GM18519 (cell line): ENCODE measurements around the gene CTNND2.
"Not testable (repeated sequence)": the region's sequence is repeated elsewhere in the genome, so short reads cannot be mapped to it uniquely, and the experiment has no call there.

Experiments used
- ATAC-seq: cut with Tn5 transposase; IDR thresholded peaks from one replicate; pipeline ENCODE4 v1.9.1; 2021; ENCODE audit warnings: mild to moderate bottlenecking, moderate library complexity; ENCODE audit not compliant: unreplicated experiment, low FRiP score

CTNND2 gene

DNA sequence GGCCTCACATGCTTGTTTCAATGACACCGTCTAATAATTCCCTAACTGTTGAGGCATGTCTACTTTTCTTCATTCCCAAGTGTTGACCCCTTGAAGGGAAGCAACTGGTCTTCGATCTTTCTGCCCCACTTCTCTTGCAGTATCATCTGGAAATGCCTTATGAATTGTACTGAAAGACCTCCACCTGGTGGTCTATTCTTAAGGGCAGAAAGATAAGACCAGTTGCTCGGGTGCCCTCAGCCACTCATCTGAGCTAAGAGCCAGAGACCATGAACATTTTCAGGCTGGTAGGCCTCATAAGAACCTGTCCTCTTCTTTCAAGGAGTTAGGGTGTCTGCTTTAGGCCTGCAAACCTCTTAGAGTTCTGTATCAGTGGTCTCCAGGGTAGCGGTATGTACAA is 542.5 kb downstream of the CTNND2 start:
- no peak for ATAC-seq

GRCh38 chr5:11357928-11358327 is 546.3 kb downstream of the CTNND2 start:
- no peak for ATAC-seq

DNA sequence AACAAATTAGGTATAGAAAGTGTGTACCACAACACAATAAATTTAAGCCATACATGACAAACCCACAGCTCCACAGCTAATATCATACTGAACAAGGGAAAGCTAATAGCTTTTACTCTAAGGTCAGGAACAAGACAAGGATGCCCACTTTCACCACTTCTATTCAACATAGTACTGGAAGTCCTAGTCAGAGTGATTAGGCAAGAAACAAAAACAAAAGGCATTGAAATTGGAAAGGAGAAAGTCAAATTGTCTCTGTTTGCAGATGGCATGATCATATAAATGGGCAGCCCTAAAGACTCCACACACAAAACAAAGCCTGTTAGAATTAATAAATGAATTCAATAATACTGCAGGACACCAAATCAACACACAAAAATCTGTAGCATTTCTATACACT is 548.8 kb downstream of the CTNND2 start:
- ATAC-seq, result no peak

GRCh38 chr5:11346336-11346735 is 557.9 kb downstream of the CTNND2 start:
- ATAC-seq, result no peak

DNA sequence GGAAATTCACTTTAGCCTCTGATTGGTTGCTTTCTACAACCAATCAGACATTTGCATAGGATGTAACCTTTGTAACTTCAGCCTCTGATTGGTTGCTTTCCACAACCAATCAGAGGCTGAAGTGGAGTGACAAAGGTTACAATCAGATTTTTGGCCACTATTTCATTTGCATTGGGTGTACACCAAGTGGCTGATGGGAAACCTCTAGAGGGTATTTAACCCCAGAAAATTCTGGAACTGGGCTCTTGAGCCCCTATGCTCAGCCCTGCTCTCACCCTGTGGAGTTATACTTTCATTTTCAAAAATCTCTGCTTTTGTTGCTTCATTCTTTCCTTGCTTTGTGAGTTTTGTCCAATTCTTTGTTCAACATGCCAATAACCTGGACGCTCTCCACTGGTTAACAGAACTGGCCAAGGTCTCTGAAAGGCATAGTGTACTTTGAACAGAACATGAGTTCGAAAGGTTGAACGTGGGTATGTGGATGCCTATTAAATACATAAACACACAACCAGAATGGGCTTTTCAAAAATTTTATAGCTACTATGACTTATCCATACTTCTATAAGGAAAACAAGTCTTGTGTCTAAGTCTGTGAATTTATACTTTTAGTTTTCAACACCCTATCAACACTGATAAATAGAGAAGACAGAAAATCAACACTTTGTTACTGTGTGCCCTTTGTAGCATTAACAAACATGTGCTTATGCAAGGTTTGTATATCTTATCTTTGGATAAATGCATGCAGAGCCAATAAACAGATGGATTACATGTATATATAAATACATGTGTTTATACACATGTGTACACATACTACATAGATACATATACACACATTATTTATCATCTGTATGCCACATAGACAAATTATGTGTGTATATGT is 568.1 kb downstream of the CTNND2 start:
- no peak for ATAC-seq

DNA sequence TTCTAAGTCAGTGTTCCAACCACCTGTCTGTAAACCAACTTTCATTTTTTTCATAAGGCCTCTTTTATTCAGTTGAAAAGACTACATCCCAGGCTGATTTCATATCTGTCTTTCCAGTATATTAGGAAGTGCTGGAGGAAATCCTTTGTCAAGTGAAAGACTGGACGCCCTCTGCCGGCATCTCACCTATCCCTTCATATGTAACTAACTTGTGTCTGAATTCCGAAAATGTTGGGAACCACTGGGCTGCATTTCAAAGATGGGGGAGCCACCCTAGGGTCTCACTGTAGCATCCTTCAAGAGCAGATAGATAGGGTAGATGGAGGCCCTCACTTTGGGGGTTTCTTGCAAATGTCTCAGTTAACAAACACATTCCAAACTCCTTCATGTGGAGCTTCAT is 569.8 kb downstream of the CTNND2 start:
- no peak for ATAC-seq

DNA sequence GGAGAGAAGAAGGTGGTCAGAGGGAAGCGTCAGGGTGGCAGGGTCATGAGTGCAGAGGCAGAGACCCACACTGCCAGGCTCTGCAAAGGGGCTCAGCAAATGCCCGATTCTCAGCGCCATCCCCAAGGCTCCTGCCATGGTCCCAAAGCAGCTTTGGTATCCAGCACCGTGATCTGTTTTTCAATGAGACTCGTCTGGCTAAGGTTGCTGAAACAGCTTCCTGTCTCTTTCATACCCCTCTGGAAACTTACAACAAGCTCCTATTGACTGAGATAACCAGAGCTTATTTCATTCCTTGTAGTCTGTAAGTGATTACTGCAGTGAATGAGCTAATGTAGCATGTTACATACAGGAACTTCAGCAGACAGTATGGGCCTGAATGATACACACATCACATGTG is 574.6 kb downstream of the CTNND2 start:
- no peak for ATAC-seq

DNA sequence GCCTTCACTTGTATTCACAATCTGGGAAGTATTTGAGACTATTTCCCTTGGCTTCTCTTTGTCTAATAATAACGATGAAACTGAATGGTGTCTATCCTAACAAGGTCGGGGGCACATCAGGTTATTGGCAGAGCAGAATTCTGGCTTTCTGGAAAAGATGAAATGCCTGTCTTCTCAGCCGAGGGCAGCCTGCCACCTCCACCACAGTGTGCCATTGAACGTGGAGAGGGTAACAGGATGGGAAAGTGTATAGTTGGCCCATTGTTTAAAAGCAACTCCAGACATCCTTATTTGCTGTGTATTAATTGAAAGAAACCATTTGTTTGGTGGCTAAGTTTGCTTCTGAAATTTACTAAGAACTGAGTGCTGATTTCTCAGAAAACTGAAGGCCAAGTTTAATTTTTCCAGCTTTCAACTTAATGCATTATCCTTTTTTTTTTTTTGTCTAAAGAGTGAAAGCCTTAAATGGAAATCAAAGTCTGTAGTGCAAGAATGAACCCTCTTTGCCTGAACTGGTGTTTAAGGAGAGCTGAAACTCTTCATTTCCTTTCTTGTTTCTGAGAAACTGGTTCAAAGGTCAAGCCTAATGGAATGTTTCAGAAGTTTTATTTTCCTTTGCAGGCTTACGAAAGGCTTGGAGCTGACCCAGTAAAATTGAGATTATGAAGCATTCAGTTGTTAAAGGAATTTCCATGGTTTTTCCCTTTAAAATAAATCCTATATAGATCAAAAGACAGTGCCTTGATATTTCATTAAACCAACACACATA is 579.5 kb downstream of the CTNND2 start:
- no peak for ATAC-seq

GRCh38 chr5:11323761-11324160 is 580.5 kb downstream of the CTNND2 start:
- no peak for ATAC-seq

GRCh38 chr5:11322133-11322532 is 582.1 kb downstream of the CTNND2 start:
- ATAC-seq, result peak; percentile 62

DNA sequence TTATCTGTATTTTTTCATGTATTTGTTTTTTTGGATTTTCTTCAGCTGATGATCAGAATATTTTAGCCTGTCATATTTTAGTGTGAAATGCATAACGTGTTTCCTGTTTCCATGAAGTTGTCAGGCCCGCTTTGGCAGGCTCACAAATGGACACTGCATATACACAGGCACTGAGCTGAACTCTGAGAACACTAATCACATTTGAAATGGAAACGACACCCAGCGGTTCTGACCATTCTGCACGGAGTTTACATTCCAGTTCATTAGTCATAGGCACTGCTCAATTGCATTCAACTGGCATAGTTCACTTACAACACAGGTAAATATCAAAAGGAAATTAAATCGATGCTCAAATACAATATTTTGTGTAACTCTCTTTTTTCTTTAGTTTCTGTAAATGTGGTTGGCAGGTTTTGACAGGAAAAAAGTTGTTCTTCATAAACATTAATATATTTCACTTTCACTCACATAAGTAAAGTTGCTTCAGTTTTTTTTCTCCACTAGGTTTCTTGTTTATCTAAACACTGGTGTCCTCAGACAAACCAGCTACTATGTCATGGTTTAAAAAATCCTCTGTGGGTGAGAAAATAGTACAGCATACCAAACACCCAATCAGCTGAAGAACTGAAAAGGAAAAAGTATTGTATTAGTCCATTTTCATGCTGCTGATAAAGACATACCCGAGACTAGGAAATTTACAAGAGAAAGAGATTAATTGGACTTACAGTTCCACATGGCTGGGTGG is 584.2 kb downstream of the CTNND2 start:
- ATAC-seq, result no peak

DNA sequence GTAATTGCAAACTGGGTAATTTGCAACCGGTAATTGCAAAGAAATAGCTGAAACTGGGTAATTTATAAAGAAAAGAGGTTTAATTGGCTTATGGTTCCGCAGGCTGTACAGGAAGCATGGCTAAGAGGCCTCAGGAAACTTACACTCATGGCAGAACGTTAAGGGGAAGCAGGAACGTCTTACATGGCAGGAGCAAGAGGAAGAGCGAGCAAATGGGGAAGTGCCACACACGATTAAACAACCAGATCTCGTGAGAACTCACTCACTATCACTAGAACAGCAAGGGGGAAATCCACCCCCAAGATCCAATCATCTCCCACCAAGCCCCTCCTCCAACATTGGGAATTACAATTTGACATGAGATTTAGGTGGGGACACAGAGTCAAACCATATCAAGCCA is 590.6 kb downstream of the CTNND2 start:
- ATAC-seq, result not testable (repeated sequence)

DNA sequence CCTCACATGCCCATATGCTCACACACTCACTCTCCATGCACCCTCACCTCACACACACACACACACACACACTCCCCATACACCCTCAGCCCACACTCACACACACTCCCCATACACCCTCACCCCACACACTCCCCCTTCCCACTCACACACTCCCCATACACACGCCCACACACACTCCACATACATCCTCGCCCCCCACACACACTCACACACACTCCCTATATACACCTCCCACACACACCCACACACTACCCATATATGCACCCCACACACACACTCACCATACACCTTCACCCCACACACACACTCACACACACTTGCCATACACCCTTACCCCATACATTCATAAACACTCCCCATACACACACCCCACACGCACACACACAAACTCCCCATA is 592.5 kb downstream of the CTNND2 start:
- ATAC-seq, result no peak

- no peak for ATAC-seq
Observed at GRCh38 chr5:11311272-11311671, 593.0 kb downstream of the CTNND2 start.

DNA sequence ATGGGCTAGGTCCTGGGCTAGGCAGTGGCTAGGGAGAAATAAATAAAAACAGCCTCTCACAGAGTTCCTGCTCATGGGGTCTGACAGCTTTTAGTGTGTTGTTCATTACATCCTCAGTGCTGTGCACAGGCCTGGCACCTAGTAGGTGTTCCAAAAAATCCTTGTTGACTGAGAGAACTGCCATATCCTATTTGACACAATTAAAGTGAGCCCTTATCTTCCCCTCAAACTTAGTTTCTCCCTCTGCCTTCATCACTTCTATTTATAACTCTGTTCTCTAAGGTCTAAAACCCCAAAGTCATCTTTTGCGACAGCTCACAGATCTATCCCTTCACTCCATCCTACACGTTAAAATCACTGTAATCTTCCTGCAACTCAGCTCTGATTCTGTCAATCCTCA is 594.1 kb downstream of the CTNND2 start:
- no peak for ATAC-seq

GRCh38 chr5:11306365-11306764 is 597.9 kb downstream of the CTNND2 start:
- ATAC-seq, result no peak

- no peak for ATAC-seq
Observed at GRCh38 chr5:11305245-11305644, 599.0 kb downstream of the CTNND2 start.

DNA sequence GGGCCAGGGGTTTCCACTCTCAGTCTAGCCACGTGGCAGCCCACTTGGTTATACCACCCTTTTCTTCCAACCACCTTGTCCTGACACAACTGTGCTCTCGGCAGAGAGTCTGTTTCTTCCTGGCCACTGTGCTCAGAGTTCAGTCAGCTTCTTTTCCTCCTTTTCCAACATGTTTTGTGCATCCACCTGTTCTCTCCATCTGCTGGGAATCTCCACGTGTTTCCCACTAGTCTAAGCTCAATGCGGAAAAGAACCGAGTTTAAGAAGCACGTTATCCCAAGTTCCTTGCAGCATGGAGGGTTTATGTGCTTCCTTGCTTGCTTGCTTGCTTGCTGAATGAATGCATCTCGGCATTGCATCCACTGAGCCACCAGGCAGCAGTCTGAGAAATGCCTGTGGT is 599.6 kb downstream of the CTNND2 start:
- no peak for ATAC-seq

DNA sequence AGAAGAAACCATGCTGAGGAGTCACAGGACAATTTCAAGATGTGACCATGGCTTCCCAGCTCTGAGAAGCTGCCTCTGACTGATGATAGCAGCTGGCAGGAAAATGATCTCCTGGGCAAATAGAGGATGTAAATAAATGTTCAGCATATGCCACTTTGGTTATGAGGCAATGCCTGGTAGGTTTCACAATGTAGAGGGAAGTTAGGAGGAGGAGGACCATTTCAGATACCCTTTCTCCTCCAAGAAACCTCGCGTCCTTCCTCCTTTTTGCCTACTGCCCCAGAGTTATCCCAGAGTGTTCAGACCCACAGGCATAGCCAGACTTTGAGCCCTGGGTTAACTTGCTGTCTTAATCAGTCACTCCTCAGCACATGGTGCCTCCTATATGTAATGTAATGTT is 601.6 kb downstream of the CTNND2 start:
- no peak for ATAC-seq

GRCh38 chr5:11301171-11301570 is 603.1 kb downstream of the CTNND2 start:
- ATAC-seq, result no peak

GRCh38 chr5:11300736-11301135 is 603.5 kb downstream of the CTNND2 start:
- no peak for ATAC-seq
